ENCODE data around the gene CDK7.

The CDK7 gene

GRCh38 chr5:69300537-69301203 lies 66.0 kb downstream of the CDK7 start:
- no peak for TF ChIP-seq EZH2 (optimal IDR thresholded peaks at IDR 0.05; ENCODE audit: low read depth, low read length)
- TF ChIP-seq EZH2phosphoT487 (IDR thresholded peaks at IDR 0.05; ENCODE audit: low read length) = no peak
- no peak for TF ChIP-seq CTCF (IDR thresholded peaks at IDR 0.05; ENCODE audit: low read length)
- DNase-seq = no peak
- no peak overlapping the region for H3K4me2 ChIP-seq (ENCODE audit: low read depth, low read length)

GRCh38 chr5:69305512-69305911 lies 70.8 kb downstream of the CDK7 start:
- Histone ChIP-seq H3K4me1 (ENCODE audit: low read length) (no peaks in the 10 kb centered on the region), H3K79me2 (ENCODE audit: low read length) (no peaks in the 10 kb centered on the region), H3K27me3 (replicated peaks; ENCODE audit: insufficient read depth, low read length) (no peaks in the 10 kb centered on the region), H3K4me3 (ENCODE audit: low read length) (no peak overlapping the region), H3K4me2 (ENCODE audit: low read depth, low read length) (no peak overlapping the region), H3F3A (ENCODE audit: insufficient read depth, low read length) (no peaks in the 10 kb centered on the region; the same call in 1 of the 2 replicates), H3K36me3 (replicated peaks; ENCODE audit: insufficient read depth, low read length) (no peaks in the 10 kb centered on the region), H3K27ac (ENCODE audit: low read length) (no peak overlapping the region), H2AFZ (ENCODE audit: low read length) (no peak overlapping the region), H3K9me3 (replicated peaks; ENCODE audit: insufficient read depth, low read length) (no peaks in the 10 kb centered on the region), H4K20me1 (ENCODE audit: insufficient read depth, low read length) (no peaks in the 10 kb centered on the region), H3K9me2 (replicated peaks; ENCODE audit: insufficient read depth, low read length) (no peaks in the 10 kb centered on the region), H3K9ac (ENCODE audit: low read length) (no peak overlapping the region)
- no peak for TF ChIP-seq EZH2 (optimal IDR thresholded peaks at IDR 0.05; ENCODE audit: low read depth, low read length)
- TF ChIP-seq CTCF (IDR thresholded peaks at IDR 0.05; ENCODE audit: low read length) = no peak
- TF ChIP-seq EZH2phosphoT487 (IDR thresholded peaks at IDR 0.05; ENCODE audit: low read length) = no peak
- no peak for DNase-seq

More at GRCh38 chr5:69300537-69301203, 66.0 kb downstream of the CDK7 start:
- Histone ChIP-seq H3F3A (ENCODE audit: insufficient read depth, low read length) (no peaks in the 10 kb centered on the region; the same call in 1 of the 2 replicates), H3K9me2 (replicated peaks; ENCODE audit: insufficient read depth, low read length) (no peaks in the 10 kb centered on the region), H3K27ac (ENCODE audit: low read length) (no peak overlapping the region), H3K4me3 (ENCODE audit: low read length) (no peak overlapping the region), H3K9me3 (replicated peaks; ENCODE audit: insufficient read depth, low read length) (no peaks in the 10 kb centered on the region), H3K27me3 (replicated peaks; ENCODE audit: insufficient read depth, low read length) (no peaks in the 10 kb centered on the region), H3K36me3 (replicated peaks; ENCODE audit: insufficient read depth, low read length) (no peaks in the 10 kb centered on the region), H2AFZ (ENCODE audit: low read length) (no peak overlapping the region), H4K20me1 (ENCODE audit: insufficient read depth, low read length) (no peaks in the 10 kb centered on the region), H3K9ac (ENCODE audit: low read length) (no peak overlapping the region), H3K4me1 (ENCODE audit: low read length) (no peaks in the 10 kb centered on the region), H3K79me2 (ENCODE audit: low read length) (no peaks in the 10 kb centered on the region)

GRCh38 chr5:69308046-69308553 lies 73.4 kb downstream of the CDK7 start:
- H3K9me3 ChIP-seq (replicated peaks; ENCODE audit: insufficient read depth, low read length) = no peaks in the 10 kb centered on the region
- no peak overlapping the region for H2AFZ ChIP-seq (ENCODE audit: low read length)
- no peaks in the 10 kb centered on the region for H3K36me3 ChIP-seq (replicated peaks; ENCODE audit: insufficient read depth, low read length)
- H3K9ac ChIP-seq (ENCODE audit: low read length) = no peak overlapping the region
- H3K4me3 ChIP-seq (ENCODE audit: low read length) = no peak overlapping the region
- H4K20me1 ChIP-seq (ENCODE audit: insufficient read depth, low read length) = no peaks in the 10 kb centered on the region
- H3K4me2 ChIP-seq (ENCODE audit: low read depth, low read length) = no peak overlapping the region
- H3F3A ChIP-seq (ENCODE audit: insufficient read depth, low read length) = no peaks in the 10 kb centered on the region; the same call in 1 of the 2 replicates
- H3K27ac ChIP-seq (ENCODE audit: low read length) = no peak overlapping the region
- H3K79me2 ChIP-seq (ENCODE audit: low read length) = no peaks in the 10 kb centered on the region
- no peaks in the 10 kb centered on the region for H3K4me1 ChIP-seq (ENCODE audit: low read length)
- H3K9me2 ChIP-seq (replicated peaks; ENCODE audit: insufficient read depth, low read length) = no peaks in the 10 kb centered on the region
- TF ChIP-seq EZH2 (optimal IDR thresholded peaks at IDR 0.05; ENCODE audit: low read depth, low read length) (no peak), EZH2phosphoT487 (IDR thresholded peaks at IDR 0.05; ENCODE audit: low read length) (no peak), CTCF (IDR thresholded peaks at IDR 0.05; ENCODE audit: low read length) (no peak)
- H3K27me3 ChIP-seq (replicated peaks; ENCODE audit: insufficient read depth, low read length) = no peaks in the 10 kb centered on the region
- no peak for DNase-seq
